ENCODE measurements around the gene ABRACL. TPM values are rescaled to one million over a fixed set of nuclear protein-coding genes. Genes with fewer than 3 reads are reported as not detected.

ABRACL gene
- total RNA-seq, 2 donors from 2014 or later, result 46.0 to 64.4 TPM

DNA sequence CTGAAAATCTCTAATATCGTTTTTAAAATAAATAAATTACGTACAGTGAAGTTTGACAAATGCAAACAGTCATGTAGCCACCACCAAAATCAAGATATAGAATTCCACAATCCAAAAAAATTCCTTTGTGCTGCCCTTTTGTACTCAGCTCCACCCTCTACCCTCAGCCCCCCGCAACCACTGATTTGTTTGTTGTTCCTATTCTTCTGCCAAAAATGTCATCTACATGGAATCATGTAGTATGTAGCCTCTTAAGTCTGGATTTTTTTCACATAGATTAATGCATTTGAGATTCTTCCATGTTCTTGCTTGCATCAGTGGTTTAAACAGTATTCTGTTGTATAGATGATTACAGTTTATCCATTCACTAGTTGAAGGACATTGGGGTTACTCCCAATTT lies 32.0 kb upstream of the ABRACL start:
- Mint-ChIP-seq H3K27ac (no peak overlapping the region), H3K36me3 (ENCODE audit: low read depth) (no peaks in the 10 kb centered on the region), H3K4me3 (no peak overlapping the region), H3K27me3 (no peaks in the 10 kb centered on the region), H3K4me1 (no peaks in the 10 kb centered on the region)
- ATAC-seq (no peak), DNase-seq (no peak)
- no peaks in the 10 kb centered on the region for H3K9me3 ChIP-seq (ENCODE audit: control insufficient read depth, low read length, poor library complexity, severe bottlenecking)

DNA sequence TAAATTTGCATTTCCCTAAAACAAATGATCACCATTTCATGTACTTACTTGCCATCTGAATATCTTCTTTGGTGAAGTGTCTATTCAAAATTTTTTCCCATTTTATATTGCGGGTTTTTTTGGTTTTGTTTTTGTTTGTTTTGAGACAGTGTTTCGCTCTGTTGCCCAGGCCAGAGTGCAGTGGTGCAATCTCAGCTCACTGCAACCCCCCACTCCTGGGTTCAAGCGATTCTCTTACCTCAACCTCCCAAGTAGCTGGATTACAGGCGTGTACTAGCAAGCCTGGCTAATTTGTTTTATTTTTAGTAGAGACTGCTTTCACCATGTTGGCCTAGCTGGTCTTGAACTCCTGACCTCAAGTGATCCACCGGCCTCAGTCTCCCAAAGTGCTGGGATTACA lies 31.4 kb upstream of the ABRACL start:
- no peaks in the 10 kb centered on the region for H3K36me3 Mint-ChIP-seq (ENCODE audit: low read depth)
- no peak overlapping the region for H3K4me3 Mint-ChIP-seq
- no peaks in the 10 kb centered on the region for H3K4me1 Mint-ChIP-seq
- no peak overlapping the region for H3K27ac Mint-ChIP-seq
- DNase-seq, result no peak
- H3K27me3 Mint-ChIP-seq, result no peaks in the 10 kb centered on the region
- no peaks in the 10 kb centered on the region for H3K9me3 ChIP-seq (ENCODE audit: control insufficient read depth, low read length, poor library complexity, severe bottlenecking)
- ATAC-seq, result no peak

DNA sequence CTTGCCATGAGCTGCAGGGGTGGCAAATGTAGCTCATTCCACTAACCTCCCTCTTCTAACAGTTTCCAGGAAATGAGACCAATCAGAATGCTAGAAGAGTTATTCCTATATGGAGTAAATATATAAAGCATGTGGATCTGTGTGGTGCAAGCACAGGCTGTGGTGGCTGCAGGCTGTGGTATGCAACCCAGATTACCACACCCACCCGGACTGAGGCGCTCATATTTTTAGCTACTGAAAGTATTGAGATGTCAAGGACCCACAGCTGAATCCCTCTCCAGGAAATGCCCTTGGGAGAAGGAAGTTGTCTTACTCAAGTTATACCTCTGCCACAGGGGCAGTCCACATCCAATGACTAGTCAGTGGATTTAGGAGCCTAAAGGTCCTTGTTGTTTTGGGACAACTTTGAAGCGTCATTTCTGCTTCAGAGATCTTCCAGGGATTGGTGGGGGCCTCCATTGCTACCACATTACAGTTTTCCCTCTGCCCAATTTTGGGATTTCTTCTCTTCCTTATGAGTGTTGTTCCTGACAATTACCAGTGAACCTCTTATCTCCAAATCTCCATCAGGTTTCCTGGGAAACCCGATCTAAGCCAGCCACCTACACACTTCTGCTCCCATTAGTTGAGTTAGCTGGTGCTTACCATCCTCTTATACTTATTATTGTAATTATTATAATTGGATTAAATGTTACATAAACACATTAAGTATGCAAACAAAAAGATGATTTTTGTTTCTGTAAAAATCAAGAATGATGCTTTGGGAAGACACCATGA lies 28.4 kb upstream of the ABRACL start:
- Mint-ChIP-seq H3K4me3 (no peak overlapping the region), H3K36me3 (ENCODE audit: low read depth) (peaks cover 4% of the 10 kb centered on the region), H3K27ac (peak overlapping the region; percentile 0), H3K27me3 (peaks cover 3% of the 10 kb centered on the region), H3K4me1 (no peaks in the 10 kb centered on the region)
- DNase-seq (no peak), ATAC-seq (no peak)
- no peaks in the 10 kb centered on the region for H3K9me3 ChIP-seq (ENCODE audit: control insufficient read depth, low read length, poor library complexity, severe bottlenecking)

DNA sequence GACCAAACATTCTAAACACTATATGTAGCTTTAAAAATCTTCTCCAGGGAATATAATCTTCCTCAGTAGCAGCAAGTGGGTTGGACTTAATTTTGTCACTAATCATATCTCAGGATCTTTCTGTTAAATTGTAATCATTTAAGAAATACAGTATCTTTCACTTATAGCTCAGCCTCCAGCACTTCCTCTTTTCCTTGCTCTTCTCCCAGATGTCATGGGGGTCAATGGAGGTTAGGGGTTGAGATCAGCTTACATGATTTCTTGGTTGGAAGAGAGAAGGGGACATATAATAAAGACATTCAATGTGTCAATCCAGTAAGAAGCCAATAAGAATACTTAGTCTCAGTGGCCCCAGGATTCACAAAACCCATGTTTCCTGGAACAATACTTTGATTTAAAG lies 24.8 kb upstream of the ABRACL start:
- no peaks in the 10 kb centered on the region for H3K4me1 Mint-ChIP-seq
- no peak for DNase-seq
- peaks cover 6% of the 10 kb centered on the region for H3K36me3 Mint-ChIP-seq (ENCODE audit: low read depth)
- H3K4me3 Mint-ChIP-seq, result no peak overlapping the region
- ATAC-seq, result no peak
- H3K27ac Mint-ChIP-seq, result no peak overlapping the region
- no peaks in the 10 kb centered on the region for H3K9me3 ChIP-seq (ENCODE audit: control insufficient read depth, low read length, poor library complexity, severe bottlenecking)
- H3K27me3 Mint-ChIP-seq, result peaks cover 7% of the 10 kb centered on the region

DNA sequence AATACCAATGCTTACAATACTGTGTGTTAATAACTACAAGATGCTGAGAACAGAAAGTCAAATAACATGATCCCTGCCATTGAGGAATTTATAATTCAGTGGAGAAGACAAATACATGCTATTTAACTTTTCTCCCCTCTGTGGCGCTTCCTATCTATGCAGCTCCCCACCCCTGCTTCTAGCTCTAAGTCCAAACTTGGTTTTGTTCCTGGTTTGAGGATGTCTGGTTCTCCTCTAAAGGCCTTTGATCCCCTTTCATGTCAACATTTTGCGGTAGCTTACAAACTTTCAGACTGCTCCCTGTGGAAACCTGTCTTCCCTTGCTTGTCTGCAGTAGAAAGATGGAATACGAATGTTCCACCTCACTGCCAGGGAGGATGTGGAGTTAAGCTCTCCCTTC lies 22.1 kb upstream of the ABRACL start:
- no peak overlapping the region for H3K4me3 Mint-ChIP-seq
- no peaks in the 10 kb centered on the region for H3K9me3 ChIP-seq (ENCODE audit: control insufficient read depth, low read length, poor library complexity, severe bottlenecking)
- ATAC-seq (no peak), DNase-seq (no peak)
- no peak overlapping the region for H3K27ac Mint-ChIP-seq
- peaks cover 6% of the 10 kb centered on the region for H3K36me3 Mint-ChIP-seq (ENCODE audit: low read depth)
- peaks cover 7% of the 10 kb centered on the region for H3K27me3 Mint-ChIP-seq
- no peaks in the 10 kb centered on the region for H3K4me1 Mint-ChIP-seq

DNA sequence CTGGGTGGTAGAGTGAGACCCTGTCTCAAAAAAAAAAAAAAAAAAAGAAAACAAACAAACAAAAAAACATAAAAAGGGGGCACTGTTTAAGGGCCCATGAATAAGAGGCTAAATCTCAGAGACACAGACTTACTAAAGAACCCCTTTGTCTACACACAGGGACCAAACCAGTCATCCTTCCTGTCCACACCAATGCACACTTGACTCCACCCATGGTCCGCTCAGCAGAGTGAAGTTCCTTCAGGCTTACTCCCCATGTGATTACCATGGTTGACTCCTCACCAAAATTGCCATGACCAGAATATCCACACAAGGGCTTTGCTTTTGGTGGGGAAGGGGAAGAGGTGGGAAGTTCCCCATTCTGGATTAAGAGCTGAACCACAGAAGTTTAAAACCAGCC lies 21.1 kb upstream of the ABRACL start:
- no peaks in the 10 kb centered on the region for H3K9me3 ChIP-seq (ENCODE audit: control insufficient read depth, low read length, poor library complexity, severe bottlenecking)
- Mint-ChIP-seq H3K27me3 (peaks cover 7% of the 10 kb centered on the region), H3K4me3 (no peak overlapping the region), H3K27ac (no peak overlapping the region), H3K36me3 (ENCODE audit: low read depth) (peaks cover 6% of the 10 kb centered on the region), H3K4me1 (no peaks in the 10 kb centered on the region)
- no peak for ATAC-seq
- DNase-seq, result no peak

DNA sequence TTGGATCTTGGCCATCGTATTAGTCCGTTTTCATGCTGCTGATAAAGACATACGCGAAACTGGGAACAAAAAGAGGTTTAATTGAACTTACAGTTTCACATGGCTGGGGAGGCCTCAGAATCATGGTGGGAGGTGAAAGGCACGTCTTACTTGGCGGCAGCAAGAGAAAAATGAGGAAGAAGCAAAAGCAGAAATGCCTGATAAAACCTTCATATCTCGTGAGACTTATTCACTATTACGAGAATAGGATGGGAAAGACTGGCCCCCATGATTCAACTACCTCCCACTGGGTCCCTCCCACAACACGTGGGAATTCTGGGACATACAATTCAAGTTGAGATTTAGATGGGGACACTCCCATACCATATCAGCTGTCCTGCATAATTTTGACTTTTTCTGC lies 20.4 kb upstream of the ABRACL start:
- H3K9me3 ChIP-seq (ENCODE audit: control insufficient read depth, low read length, poor library complexity, severe bottlenecking), result no peaks in the 10 kb centered on the region
- H3K4me1 Mint-ChIP-seq, result no peaks in the 10 kb centered on the region
- peaks cover 7% of the 10 kb centered on the region for H3K27me3 Mint-ChIP-seq
- H3K27ac Mint-ChIP-seq, result no peak overlapping the region
- ATAC-seq (no peak), DNase-seq (no peak)
- H3K36me3 Mint-ChIP-seq (ENCODE audit: low read depth), result peaks cover 6% of the 10 kb centered on the region
- H3K4me3 Mint-ChIP-seq, result no peak overlapping the region

DNA sequence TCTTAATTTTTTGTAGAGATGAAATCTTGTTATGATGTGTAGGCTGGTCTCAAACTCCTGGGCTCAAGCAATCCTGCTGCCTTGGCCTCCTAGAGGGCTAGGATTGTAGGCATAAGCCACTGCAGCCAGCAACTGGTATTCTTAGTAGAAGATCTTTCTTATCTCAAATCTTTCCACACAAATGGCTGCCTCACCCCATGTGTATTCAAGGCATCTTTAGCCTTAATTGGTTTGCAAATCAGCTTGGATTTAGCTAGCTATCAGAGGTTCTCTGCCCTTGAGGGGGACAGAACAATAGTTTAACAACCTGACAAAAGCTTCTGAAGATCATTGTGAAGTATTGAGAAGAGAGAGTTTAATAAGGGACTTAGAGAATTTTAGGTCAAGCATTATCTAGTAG lies 17.9 kb upstream of the ABRACL start:
- ATAC-seq (no peak), DNase-seq (no peak)
- H3K27me3 Mint-ChIP-seq, result no peaks in the 10 kb centered on the region
- no peak overlapping the region for H3K4me3 Mint-ChIP-seq
- H3K4me1 Mint-ChIP-seq, result no peaks in the 10 kb centered on the region
- no peaks in the 10 kb centered on the region for H3K9me3 ChIP-seq (ENCODE audit: control insufficient read depth, low read length, poor library complexity, severe bottlenecking)
- no peaks in the 10 kb centered on the region for H3K36me3 Mint-ChIP-seq (ENCODE audit: low read depth)
- no peak overlapping the region for H3K27ac Mint-ChIP-seq

DNA sequence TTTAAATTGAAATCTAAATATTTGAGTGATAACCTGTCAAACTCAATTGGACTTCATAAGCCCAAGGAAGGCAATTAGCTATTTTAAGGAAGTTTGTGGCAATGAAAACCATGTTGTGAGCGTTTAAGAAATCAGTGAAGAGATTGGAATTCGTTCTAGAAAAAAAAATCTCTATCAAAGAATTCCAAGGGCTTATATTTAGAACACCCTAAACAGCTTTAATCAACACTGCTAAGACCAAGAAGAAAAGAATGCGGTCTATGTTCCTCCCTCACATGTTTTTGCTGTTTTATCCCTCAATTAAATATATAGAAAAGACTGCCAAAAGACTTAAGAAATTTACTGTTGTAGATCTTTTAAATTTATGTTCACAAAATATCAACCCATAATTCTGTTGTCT lies 16.6 kb upstream of the ABRACL start:
- Mint-ChIP-seq H3K4me3 (no peak overlapping the region), H3K27ac (no peak overlapping the region), H3K4me1 (peaks cover 2% of the 10 kb centered on the region), H3K27me3 (no peaks in the 10 kb centered on the region), H3K36me3 (ENCODE audit: low read depth) (no peaks in the 10 kb centered on the region)
- H3K9me3 ChIP-seq (ENCODE audit: control insufficient read depth, low read length, poor library complexity, severe bottlenecking), result no peaks in the 10 kb centered on the region
- no peak for ATAC-seq
- DNase-seq, result no peak

DNA sequence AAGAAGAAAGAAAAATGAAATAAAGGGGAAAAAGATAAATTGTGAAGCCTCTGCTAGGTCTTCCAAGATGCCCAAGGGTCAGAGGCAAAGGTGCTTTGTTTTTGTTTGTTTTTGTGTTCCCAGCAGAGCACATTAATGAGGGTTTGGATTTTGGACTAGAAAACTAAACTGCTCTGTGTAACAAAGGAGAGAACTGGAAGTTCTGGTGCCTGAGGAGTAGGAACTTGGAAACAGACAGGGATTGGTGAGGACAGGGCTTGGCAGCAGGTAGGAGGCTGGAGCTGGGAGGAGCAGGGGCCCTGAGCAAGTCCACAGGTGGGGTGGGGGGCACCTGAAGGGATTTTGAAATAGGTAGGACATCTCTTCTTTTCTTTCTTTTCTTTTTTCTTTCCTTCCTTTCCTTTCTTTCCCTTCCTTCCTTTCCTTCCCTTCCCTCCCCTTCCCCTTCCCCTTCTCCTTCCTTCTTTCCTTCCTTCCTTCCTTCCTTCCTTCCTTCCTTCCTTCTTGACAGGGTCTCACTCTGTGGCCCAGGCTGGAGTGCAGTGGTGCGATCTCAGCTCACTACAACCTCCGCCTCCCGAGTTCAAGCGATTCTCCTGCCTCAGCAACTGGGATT lies 15.3 kb upstream of the ABRACL start:
- no peak for DNase-seq
- no peak for ATAC-seq
- no peaks in the 10 kb centered on the region for H3K9me3 ChIP-seq (ENCODE audit: control insufficient read depth, low read length, poor library complexity, severe bottlenecking)
- no peaks in the 10 kb centered on the region for H3K27me3 Mint-ChIP-seq
- H3K4me3 Mint-ChIP-seq, result no peak overlapping the region
- H3K36me3 Mint-ChIP-seq (ENCODE audit: low read depth), result no peaks in the 10 kb centered on the region
- no peak overlapping the region for H3K27ac Mint-ChIP-seq
- H3K4me1 Mint-ChIP-seq, result peaks cover 2% of the 10 kb centered on the region

DNA sequence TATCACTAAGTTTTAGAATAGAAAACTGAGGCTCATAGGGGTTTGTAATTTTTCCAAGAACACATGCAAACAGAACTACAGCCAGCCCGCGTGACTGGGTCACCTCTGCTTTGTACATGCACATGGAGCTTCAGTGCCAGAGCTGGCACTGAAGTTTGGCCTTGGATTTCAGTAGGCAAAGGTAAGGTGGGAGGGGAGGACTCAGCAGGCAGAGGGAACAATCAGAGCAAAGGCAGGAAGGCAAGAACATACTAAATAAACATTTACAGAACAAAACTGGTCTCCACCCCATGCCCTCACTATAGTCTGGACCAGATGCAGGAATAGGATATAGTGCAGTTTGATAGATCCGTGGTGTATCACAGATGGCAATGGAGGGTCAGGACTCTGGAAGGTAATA lies 13.6 kb upstream of the ABRACL start:
- no peak overlapping the region for H3K4me3 Mint-ChIP-seq
- H3K9me3 ChIP-seq (ENCODE audit: control insufficient read depth, low read length, poor library complexity, severe bottlenecking), result no peaks in the 10 kb centered on the region
- H3K36me3 Mint-ChIP-seq (ENCODE audit: low read depth), result no peaks in the 10 kb centered on the region
- DNase-seq (no peak), ATAC-seq (no peak)
- H3K27ac Mint-ChIP-seq, result no peak overlapping the region
- peaks cover 2% of the 10 kb centered on the region for H3K4me1 Mint-ChIP-seq
- H3K27me3 Mint-ChIP-seq, result no peaks in the 10 kb centered on the region

DNA sequence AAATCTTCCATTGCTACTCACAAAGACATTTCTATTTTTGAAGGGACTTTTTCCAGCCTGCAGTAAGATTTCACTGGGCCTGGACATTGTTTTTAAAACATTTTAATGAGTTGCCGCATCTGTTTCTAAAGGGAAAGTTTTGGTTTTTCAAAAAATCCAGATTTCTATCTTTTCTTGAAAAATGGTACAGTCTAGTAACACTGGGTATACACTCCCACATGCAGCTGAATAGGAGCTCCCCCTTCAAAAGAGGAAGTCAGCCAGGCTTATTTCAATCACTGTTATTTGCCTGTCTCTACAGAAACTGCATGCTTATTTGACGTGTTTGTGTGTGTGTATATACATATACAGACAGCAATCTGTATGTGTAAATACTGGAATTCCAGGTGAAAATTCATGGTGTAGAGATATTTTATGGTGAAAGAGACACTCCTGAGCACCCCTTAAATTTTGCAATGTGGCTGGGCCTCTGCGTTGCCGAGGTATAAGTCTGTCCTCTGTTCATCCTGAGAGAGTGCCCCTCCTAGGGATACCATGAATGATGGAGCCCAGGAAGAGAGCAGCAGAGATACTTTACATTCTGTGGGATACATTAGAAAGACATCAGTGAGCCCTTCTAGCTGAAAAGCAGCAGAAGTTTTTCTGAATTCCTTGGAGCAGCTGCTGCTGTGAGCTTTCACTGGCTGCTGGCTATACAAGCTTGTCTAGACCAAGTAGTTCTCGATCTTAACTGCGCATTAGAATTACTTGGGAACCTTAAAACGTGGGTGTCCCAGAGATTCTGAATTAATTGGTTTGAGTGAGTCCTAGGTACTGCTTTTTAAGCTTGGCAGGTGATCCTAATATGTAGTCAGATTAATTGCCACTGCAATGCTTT lies 12.0 kb upstream of the ABRACL start:
- DNase-seq, result no peak
- H3K27me3 Mint-ChIP-seq, result no peaks in the 10 kb centered on the region
- no peaks in the 10 kb centered on the region for H3K36me3 Mint-ChIP-seq (ENCODE audit: low read depth)
- H3K27ac Mint-ChIP-seq, result no peak overlapping the region
- H3K4me1 Mint-ChIP-seq, result peaks cover 2% of the 10 kb centered on the region
- H3K9me3 ChIP-seq (ENCODE audit: control insufficient read depth, low read length, poor library complexity, severe bottlenecking), result no peaks in the 10 kb centered on the region
- ATAC-seq, result no peak
- H3K4me3 Mint-ChIP-seq, result no peak overlapping the region

DNA sequence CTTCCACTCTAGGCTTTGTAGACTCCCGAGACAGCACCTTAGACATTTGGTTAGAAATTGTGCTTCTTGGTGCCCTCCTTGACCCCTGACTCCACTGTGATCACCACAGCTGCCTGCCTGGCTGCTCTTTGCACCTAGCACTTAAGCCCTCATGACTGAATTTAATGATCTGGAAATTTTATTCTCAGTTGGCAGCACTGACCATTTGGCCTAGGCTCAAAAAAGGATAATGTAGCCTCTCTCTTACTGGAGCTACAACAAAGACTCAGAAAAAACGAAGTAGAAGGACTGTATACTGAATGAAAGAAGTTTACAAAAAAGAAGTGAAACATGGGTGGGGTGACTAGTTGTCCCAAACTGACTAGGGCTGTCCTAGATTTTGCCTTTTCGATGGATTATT lies 11.3 kb upstream of the ABRACL start:
- no peak for DNase-seq
- Mint-ChIP-seq H3K27me3 (no peaks in the 10 kb centered on the region), H3K4me1 (peaks cover 2% of the 10 kb centered on the region), H3K36me3 (ENCODE audit: low read depth) (no peaks in the 10 kb centered on the region), H3K4me3 (no peak overlapping the region), H3K27ac (no peak overlapping the region)
- no peaks in the 10 kb centered on the region for H3K9me3 ChIP-seq (ENCODE audit: control insufficient read depth, low read length, poor library complexity, severe bottlenecking)
- no peak for ATAC-seq
